Gastrocnemius medialis (tissue), 4 donors: ENCODE measurements around the gene CBX2.

Experiments
- CTCF ChIP-seq, 5 experiments: fragments of 450-650 bp in 3 of 5; fragments of 200-600 bp in 2 of 5; sonication (generic) in 2 of 5; IDR thresholded peaks in 4 of 5; conservative IDR thresholded peaks in 1 of 5; 1 replicate in 4 of 5; 2 replicates in 1 of 5; pipeline ENCODE4 v1.5.1; 2016 to 2019; ENCODE audit warnings: antibody characterized with exemption in 5 of 5, mild to moderate bottlenecking in 3 of 5, moderate library complexity in 3 of 5
- POLR2A ChIP-seq, 2 donors: fragments of 450-650 bp; IDR thresholded peaks; one replicate each; pipeline ENCODE4 v1.6.1; 2017; ENCODE audit warnings: antibody characterized with exemption in 2 of 2, mild to moderate bottlenecking in 2 of 2, moderate library complexity in 2 of 2

- no peak for TF ChIP-seq CTCF (IDR thresholded peaks at IDR 0.05 in 4 of 5, conservative IDR thresholded peaks at IDR 0.05 in 1 of 5)
- no peak for TF ChIP-seq POLR2A (IDR thresholded peaks at IDR 0.05)
These were observed 27.1 kb upstream of the CBX2 start for GRCh38 chr17:79750650-79751545.
